ENCODE data around the gene ARL4C. TPM values are rescaled to one million over a fixed set of nuclear protein-coding genes. Genes with fewer than 3 reads are reported as not detected.

ARL4C gene
- total RNA-seq, 1 experiment from 2014 or later, result 151 TPM

DNA sequence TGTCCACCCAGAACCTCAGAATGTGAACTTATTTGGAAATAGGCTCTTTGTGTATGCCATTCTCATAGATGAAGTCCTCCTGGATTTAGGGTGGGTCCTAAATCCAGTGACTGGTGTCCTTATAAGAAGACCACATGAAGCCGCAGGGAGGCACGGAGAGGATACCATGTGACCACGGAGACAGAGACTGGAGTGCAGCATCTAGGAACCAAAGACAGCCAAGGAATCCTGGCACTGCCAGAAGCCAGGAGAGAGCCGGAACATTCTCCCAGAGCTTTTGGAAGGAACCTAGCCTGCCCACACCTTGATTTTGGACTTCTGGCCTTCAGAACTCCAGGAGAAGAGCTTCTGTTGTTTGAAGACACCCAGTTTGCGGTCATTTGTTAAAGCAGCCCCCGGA, 49.7 kb downstream of the ARL4C start:
- peak overlapping the region; percentile 3; the same call in 1 of the 2 replicates for H3K27ac ChIP-seq (ENCODE audit: low read length)
- no peaks in the 10 kb centered on the region for H3K27me3 ChIP-seq (ENCODE audit: control insufficient read depth, insufficient read depth, low read length)
- in situ Hi-C loops (cut with HindIII; ENCODE audit: low pct_unique_long_range_greater_than_20kb, low sequenced_read_pairs), result no loop called here
- intact Hi-C loops (cut with micrococcal nuclease; ENCODE audit: unreplicated experiment), result no loop called here
- no peaks in the 10 kb centered on the region for H3K36me3 ChIP-seq (ENCODE audit: control insufficient read depth, insufficient read depth, low read length)
- no TSS peak for BruUV-seq (replicated peaks)
- ChIA-PET CTCF (interaction anchor here (0.6 kb wide), 1 partner anchor 1816 kb away, joined by 4 read pairs; no protein-coding TSS in a partner anchor), POLR2A (no interaction called here)
- TF ChIP-seq POLR2AphosphoS5 (IDR thresholded peaks at IDR 0.05; ENCODE audit: low read depth, low read length) (no peak), SIN3A (IDR thresholded peaks at IDR 0.05; ENCODE audit: borderline replicate concordance, insufficient read depth, low read depth, low read length) (no peak), TCF7L2 (IDR thresholded peaks at IDR 0.05; ENCODE audit: low read depth, low read length) (no peak)
- TF ChIP-seq, protein P1, sequence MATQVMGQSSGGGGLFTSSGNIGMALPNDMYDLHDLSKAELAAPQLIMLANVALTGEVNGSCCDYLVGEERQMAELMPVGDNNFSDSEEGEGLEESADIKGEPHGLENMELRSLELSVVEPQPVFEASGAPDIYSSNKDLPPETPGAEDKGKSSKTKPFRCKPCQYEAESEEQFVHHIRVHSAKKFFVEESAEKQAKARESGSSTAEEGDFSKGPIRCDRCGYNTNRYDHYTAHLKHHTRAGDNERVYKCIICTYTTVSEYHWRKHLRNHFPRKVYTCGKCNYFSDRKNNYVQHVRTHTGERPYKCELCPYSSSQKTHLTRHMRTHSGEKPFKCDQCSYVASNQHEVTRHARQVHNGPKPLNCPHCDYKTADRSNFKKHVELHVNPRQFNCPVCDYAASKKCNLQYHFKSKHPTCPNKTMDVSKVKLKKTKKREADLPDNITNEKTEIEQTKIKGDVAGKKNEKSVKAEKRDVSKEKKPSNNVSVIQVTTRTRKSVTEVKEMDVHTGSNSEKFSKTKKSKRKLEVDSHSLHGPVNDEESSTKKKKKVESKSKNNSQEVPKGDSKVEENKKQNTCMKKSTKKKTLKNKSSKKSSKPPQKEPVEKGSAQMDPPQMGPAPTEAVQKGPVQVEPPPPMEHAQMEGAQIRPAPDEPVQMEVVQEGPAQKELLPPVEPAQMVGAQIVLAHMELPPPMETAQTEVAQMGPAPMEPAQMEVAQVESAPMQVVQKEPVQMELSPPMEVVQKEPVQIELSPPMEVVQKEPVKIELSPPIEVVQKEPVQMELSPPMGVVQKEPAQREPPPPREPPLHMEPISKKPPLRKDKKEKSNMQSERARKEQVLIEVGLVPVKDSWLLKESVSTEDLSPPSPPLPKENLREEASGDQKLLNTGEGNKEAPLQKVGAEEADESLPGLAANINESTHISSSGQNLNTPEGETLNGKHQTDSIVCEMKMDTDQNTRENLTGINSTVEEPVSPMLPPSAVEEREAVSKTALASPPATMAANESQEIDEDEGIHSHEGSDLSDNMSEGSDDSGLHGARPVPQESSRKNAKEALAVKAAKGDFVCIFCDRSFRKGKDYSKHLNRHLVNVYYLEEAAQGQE (IDR thresholded peaks at IDR 0.05; ENCODE audit: insufficient read depth in 1 of 2, low read depth in 2 of 2, low read length in 1 of 2), result no peak
- TF ChIP-seq, protein P2, sequence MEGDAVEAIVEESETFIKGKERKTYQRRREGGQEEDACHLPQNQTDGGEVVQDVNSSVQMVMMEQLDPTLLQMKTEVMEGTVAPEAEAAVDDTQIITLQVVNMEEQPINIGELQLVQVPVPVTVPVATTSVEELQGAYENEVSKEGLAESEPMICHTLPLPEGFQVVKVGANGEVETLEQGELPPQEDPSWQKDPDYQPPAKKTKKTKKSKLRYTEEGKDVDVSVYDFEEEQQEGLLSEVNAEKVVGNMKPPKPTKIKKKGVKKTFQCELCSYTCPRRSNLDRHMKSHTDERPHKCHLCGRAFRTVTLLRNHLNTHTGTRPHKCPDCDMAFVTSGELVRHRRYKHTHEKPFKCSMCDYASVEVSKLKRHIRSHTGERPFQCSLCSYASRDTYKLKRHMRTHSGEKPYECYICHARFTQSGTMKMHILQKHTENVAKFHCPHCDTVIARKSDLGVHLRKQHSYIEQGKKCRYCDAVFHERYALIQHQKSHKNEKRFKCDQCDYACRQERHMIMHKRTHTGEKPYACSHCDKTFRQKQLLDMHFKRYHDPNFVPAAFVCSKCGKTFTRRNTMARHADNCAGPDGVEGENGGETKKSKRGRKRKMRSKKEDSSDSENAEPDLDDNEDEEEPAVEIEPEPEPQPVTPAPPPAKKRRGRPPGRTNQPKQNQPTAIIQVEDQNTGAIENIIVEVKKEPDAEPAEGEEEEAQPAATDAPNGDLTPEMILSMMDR (IDR thresholded peaks at IDR 0.05), result no peak
- no peak for DNase-seq (ENCODE audit: low read depth, low spot score)
- H3K4me3 ChIP-seq (ENCODE audit: low read depth in 2 of 2, low read length in 2 of 2), result no peak overlapping the region
- 0 out of 2 replicates have a peak, but pooled peaks cover 6% of the 10 kb centered on the region for H3K4me1 ChIP-seq (ENCODE audit: control insufficient read depth, insufficient read depth, low read length)
- H3K9me3 ChIP-seq (ENCODE audit: control insufficient read depth, insufficient read depth, low read depth, low read length), result no peaks in the 10 kb centered on the region
- no peak for ATAC-seq

DNA sequence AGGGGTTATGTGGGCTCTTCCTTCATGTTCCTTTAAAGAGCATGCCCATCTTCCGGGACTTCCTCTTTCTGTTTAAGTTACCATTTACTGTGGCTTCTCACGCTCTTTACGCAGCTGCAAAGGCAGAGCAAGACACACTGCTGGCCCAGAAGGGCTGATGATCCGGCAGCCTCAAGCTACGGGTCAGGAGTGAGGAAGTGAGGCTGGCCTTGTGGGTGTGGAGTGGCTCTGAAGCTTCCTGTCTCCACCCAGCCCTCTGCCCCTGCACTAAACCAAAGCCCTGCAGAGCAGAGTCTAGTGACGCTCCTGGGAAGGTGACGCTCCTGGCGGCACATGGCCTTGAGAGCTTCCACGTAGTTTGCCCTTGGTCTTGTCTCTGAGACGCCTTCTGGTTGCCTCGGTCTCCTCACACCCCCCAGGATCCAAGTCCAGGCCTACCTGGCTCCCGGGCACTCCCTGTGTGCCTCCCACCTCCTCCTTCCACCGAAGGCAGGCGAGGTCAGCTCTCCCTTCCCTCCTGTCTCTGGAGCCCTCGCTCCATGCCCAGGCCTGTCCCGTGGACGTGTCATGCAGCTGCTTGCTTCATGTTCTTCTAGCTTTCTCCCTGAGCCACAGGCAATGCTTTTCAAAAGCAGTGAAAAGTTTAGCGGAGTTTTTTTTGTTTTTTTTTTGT, 50.3 kb downstream of the ARL4C start:
- ATAC-seq, result peak; percentile 43; the same call in 1 of the 2 replicates
- BruUV-seq (replicated peaks), result no TSS peak
- Histone ChIP-seq H3K27me3 (ENCODE audit: control insufficient read depth, insufficient read depth, low read length) (no peaks in the 10 kb centered on the region), H3K4me3 (ENCODE audit: low read depth in 2 of 2, low read length in 2 of 2) (no peak overlapping the region), H3K4me1 (ENCODE audit: control insufficient read depth, insufficient read depth, low read length) (0 out of 2 replicates have a peak, but pooled peaks cover 6% of the 10 kb centered on the region), H3K36me3 (ENCODE audit: control insufficient read depth, insufficient read depth, low read length) (no peaks in the 10 kb centered on the region), H3K27ac (ENCODE audit: low read length) (peak overlapping the region; percentile 9; the same call in 1 of the 2 replicates), H3K9me3 (ENCODE audit: control insufficient read depth, insufficient read depth, low read depth, low read length) (no peaks in the 10 kb centered on the region)
- intact Hi-C loops (cut with micrococcal nuclease; ENCODE audit: unreplicated experiment) (no loop called here), in situ Hi-C loops (cut with HindIII; ENCODE audit: low pct_unique_long_range_greater_than_20kb, low sequenced_read_pairs) (no loop called here)
- CTCF ChIA-PET, result interaction anchor here (0.6 kb wide), 1 partner anchor 1816 kb away, joined by 4 read pairs; no protein-coding TSS in a partner anchor
- TF ChIP-seq SIN3A (IDR thresholded peaks at IDR 0.05; ENCODE audit: borderline replicate concordance, insufficient read depth, low read depth, low read length) (no peak), TCF7L2 (IDR thresholded peaks at IDR 0.05; ENCODE audit: low read depth, low read length) (no peak), POLR2AphosphoS5 (IDR thresholded peaks at IDR 0.05; ENCODE audit: low read depth, low read length) (no peak)
- TF ChIP-seq, protein P1 (IDR thresholded peaks at IDR 0.05; ENCODE audit: insufficient read depth in 1 of 2, low read depth in 2 of 2, low read length in 1 of 2), result no peak
- TF ChIP-seq, protein P2 (IDR thresholded peaks at IDR 0.05), result no peak
- DNase-seq (ENCODE audit: low read depth, low spot score), result no peak
- POLR2A ChIA-PET, result no interaction called here

Data from Panc1 (cell line).